Stimulated activated CD4-positive, alpha-beta T cell treated with anti-CD3 and anti-CD28 coated beads, Interleukin-4, amount 100 ng/mL, for 1 hour (primary cell): Measurements from ENCODE around the gene POR.
"Not testable (repeated sequence)": the region's sequence is repeated elsewhere in the genome, so short reads cannot be mapped to it uniquely, and the experiment has no call there.

Source experiments
- DNase-seq: peaks from one replicate; pipeline ENCODE4 v3.0.0-alpha.2; 2020

POR gene

GRCh38 chr7:75914655-75915415 is at the start of gene POR:
Gene POR, plus strand, starts transcription at chr7:75915155. Its CDS starts 38,847 bp downstream, at chr7:75954002.
- DNase-seq: peak; percentile 97

DNA sequence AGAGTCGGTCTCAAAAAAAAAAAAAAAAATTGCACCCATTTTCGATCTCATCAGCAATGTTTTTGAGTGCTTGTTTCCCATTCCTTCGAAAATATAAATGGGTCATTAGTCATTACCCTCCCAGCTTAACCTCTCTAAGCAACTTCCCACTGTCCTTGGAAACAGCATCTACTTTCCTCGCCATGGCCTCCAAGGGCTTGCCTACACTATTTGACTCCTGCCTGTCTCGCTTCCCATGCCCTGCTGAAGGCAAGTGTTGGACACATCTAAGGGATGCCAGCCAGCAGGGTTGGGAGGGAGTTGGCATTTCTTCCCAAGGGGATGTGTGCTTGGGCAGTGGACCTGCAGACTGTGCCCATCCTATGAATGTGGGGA is 48.9 kb upstream of the POR start:
- DNase-seq: no peak

DNA sequence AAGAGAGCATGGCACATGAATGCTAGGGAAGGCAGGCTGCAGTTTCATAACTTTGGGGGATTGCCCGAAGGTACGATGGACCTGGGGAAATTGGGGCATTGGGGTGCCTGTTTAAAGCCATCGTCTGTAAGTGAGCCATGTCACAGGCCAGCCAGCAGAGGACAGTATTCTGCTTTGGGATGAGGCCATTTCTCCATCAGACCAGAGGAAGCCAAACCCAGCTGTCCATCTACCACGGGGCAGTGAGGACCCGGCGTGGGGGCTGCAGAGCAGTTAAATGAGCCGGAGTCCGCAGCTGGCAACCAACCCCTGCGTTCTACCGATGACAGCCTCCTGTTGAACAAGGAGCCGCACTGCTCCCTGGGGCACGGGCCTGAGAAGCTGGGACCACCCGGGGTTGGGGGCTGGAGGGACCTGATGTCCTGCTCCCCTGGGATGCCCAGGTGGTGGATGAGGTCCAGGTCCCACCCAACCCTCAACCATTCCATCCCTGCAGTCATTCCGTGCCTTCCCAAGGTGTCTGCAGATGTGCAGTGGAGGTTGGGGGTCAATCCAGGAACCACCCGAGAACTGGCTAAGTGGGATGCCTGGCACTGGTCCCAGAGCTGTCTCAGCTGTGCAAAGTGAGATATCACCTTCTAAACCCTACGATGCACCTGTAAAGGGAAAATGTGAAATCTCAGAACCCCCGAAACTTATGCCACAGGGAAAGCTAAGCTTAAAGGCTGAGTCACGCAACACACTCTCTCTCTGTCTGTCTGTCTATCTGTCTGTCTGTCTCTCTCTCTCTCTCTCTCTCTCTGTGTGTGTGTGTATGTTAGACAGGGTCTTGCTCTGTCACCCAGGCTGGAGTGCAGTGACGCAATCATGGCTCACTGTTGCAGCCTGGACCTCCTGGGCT is 48.2 kb upstream of the POR start:
- peak; percentile 35 for DNase-seq

DNA sequence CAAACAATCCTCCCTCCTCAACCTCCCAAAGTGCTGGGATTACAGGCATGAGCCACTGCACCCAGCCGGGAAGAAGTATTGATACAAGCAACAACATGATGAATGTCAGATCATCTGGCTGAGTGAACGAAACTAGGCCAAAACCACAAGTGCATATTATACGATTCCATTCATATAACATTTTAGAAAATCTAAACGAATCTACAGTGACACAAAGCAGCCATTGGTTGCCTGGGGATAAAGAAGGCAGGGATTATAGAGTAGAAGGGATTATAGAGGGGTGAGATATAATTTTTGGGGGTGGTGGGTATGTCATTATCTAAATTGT is 47.6 kb upstream of the POR start:
- no peak for DNase-seq

- no peak for DNase-seq
Observed at GRCh38 chr7:75868153-75868552, 46.8 kb upstream of the POR start.

DNA sequence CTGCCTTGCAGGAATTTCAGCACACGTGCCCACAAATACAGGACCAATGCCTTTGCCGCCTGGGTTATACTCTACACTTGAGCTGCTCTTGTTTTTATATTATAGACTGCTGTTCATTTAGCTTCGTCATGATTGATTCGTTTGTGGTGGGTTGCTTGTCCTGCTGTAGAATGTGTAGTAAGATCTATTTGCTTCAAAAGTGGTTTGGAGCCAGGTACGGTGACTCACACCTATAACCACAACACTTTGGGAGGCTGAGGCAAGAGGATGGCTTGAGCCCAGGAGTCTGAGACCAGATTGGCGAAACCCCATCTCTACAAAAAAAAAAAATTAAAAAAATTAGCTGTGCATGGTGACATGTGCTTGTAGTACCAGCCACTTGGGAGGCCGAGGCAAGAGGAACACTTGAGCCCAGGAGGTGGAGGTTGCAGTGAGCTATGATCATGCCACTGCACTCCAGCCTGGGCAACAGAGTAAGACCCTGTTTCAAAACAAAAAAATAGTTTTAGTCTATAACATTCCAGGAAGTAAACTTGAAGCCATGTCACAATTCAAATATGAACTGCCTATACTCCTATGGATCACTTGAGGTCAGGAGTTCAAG is 45.1 kb upstream of the POR start:
- DNase-seq: no peak

DNA sequence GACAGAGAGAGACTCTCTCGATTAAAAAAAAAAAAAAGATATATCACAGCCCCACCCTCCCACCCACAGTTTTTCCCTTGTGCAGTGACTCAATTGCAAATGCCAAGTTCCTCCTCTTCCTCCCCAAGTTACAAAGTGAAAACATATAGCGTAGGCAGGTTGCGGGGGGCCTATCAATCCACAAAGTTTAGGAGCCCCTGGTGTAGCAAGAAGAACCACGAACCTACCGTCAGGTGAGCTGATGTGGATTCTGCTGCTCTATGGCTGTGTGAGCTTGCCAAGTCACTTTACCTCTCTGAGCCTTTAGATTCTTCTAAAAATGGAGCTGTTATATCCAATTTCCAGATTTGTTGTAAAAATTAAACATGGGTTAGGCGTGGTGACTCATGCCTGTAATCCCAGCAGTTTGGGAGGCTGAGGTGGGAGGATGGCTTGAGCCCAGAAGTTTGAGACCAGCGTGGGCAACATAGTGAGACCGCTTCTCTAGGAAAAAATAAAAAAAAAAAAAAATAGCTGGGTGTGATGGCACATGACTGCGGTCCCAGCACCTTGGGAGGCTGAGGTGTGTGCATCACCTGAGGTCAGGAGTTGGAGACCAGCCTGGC is 44.3 kb upstream of the POR start:
- no peak for DNase-seq

DNA sequence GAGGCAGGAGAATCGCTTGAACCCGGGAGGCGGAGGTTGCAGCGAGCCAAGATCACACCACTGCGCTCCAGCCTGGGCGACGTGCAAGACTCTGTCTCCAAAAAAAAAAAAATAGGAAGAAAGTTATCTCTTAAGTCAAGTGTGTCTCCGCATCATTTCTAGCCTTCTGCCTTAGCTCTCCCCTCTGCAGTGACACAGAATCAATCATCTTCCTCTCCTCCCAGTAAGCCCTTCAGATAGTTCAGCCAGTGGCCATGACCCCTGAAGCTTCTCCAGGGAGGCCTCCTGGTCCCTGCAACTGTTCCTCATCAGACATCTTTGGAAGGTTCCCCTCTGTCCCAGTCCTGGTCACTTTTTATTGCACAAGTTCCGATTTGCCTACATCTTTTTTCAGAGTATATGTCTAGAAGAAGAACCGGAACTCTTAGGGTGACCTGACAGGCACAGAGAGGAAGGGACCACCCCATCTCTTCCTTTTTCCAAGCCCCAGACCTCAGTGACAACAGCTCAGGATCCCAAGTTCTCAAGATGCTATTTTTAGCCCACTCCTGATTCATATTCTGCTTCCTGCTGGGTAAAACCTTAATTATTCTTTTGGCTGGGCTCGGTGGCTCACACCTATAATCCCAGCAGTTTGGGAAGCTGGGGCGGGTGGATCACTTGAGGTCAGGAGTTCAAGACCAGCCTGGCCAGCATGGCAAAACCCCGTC is 42.7 kb upstream of the POR start:
- DNase-seq: no peak

GRCh38 chr7:75874180-75874579 is 40.8 kb upstream of the POR start:
- DNase-seq: not testable (repeated sequence)

DNA sequence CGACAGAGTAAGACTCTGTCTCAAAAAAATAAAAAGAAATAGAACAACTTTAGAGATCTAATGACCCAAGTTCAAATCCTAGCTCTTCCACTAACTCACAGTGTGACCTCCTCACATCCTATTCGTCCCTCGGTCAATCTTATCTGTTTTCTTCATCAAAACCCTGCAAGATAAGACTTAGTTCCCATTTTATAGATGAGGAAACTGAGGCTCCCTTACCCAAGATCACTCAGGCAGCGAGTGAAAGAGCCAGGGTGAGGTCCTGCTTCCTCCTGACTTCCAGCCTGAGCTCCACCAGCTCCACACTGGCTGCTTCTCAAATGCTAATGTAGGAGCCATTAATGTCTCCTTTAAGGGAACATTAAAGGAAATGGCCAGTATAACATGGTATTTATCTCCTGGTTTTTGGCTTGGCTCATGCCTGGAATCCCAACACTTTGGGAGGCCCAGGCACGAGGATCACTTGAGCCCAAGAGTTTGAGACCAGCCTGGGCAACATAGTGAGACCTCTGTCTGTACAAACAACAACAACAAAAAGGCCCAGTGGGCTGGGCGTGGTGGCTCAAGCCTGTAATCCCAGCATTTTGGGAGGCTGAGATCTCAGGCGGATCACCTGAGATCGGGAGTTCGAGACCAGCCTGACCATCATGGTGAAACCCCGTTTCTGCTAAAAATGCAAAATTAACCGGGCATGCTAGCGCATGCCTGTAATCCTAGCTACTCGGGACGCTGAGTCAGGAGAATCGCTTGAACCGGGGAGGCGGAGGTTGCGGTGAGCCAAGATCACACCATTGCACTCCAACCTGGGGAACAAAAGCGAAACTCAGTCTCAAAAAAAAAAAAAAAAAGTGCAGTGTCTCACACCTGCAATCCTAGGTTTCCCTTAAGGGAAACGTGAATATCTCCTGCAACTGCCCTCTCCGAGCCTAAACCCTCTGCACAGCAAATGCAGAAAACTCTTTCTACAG is 39.6 kb upstream of the POR start:
- DNase-seq: no peak

GRCh38 chr7:75876126-75876881 is 38.7 kb upstream of the POR start:
- DNase-seq: no peak

DNA sequence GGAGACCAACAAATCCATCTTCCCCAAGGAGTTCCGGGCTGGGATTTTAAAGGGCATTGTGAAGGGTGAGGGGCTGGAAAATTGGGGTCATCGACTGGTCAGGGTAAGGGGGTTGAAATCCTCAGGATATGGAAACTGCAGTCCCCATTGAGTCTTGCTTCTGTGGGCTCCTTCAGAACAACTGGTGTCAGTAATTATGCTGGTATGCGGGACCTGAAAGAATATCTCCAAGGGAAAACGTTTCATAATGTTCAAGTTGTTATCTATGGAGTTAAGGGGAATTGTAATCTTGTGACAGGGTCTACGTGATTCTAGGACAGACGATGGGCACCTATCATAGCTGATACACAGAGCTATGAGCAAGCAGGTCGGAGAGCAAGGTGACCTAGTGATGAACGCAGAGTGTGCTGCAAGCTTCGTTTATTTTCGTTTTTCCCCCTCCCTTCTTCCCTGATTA is 36.6 kb upstream of the POR start:
- no peak for DNase-seq

- DNase-seq: peak; percentile 98
Observed at GRCh38 chr7:75878769-75879611, 36.0 kb upstream of the POR start, which contains the start of gene RHBDD2. Gene RHBDD2, plus strand, starts transcription at chr7:75879034. Its CDS starts 49 bp downstream, at chr7:75879083.

DNA sequence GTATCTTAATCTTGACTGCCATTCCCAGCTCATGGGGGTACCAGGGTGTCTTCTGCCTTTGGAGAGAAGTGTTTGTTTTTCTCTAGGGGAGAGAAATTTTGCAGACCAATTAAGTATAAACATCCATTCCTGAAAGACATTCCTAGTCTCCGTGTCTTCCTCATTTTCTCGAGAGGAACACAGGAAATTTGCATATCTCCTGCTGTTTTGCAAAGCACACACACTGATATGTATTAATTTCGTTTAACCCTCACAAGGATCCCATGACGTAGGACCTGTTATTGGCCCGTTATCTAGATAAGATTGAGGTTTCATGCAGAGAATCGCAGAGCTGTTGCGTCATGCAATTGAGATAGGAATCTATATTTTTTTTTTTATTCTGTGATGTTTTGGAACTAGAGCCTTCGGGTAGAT is 35.2 kb upstream of the POR start:
- no peak for DNase-seq

- no peak for DNase-seq
Observed at GRCh38 chr7:75880242-75880641, 34.7 kb upstream of the POR start.

GRCh38 chr7:75881436-75882095 is 33.4 kb upstream of the POR start:
- no peak for DNase-seq

DNA sequence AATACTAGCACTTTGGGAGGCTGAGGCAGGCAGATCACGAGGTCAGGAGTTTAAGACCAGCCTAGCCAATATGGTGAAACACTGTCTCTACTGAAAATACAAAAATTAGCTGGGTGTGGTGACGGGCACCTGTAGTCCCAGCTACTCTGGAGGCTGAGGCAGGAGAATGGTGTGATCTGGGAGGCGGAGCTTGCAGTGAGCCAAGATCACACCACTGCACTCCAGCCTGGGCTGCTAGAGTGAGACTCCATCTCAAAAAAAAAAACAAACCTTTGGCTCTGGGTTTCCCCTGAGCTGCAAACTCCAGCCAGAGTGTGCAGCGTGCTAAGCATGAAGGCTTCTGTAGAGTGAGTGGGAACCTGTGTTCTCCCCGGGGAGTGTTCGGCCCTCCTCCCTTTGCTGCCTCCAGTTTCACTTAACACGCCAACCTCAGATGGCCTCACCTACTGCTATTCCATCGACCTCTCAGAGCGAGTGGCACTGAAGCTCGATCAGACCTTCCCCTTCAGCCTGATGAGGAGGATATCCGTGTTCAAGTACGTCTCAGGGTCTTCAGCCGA is 31.6 kb upstream of the POR start:
- DNase-seq: not testable (repeated sequence)

- no peak for DNase-seq
Observed at GRCh38 chr7:75884476-75884875, 30.5 kb upstream of the POR start.

GRCh38 chr7:75885036-75885435 is 29.9 kb upstream of the POR start:
- DNase-seq: no peak
